Breast epithelium (tissue), 3 donors: ENCODE data around the gene FBH1.
"Not testable (repeated sequence)": the region's sequence is repeated elsewhere in the genome, so short reads cannot be mapped to it uniquely, and the experiment has no call there.

Experiments
- CTCF ChIP-seq, 3 donors: fragments of 450-650 bp; IDR thresholded peaks; one replicate each; pipeline ENCODE4 v1.5.1; 2016 to 2017; ENCODE audit warnings: antibody characterized with exemption in 3 of 3, mild to moderate bottlenecking in 3 of 3, moderate library complexity in 3 of 3
- POLR2A ChIP-seq: fragments of 450-650 bp; IDR thresholded peaks from one replicate; pipeline ENCODE4 v1.6.1; 2016; ENCODE audit warnings: antibody characterized with exemption, mild to moderate bottlenecking, moderate library complexity
- POLR2AphosphoS5 ChIP-seq, 3 donors: sonication (generic); formaldehyde crosslinking; IDR thresholded peaks; one replicate each; pipeline ENCODE4 v1.6.1; 2017; ENCODE audit warnings: antibody characterized with exemption in 3 of 3

GRCh38 chr10:5946419-5946775 is 56.4 kb downstream of the FBH1 start:
- not testable (repeated sequence) for TF ChIP-seq CTCF (IDR thresholded peaks at IDR 0.05); POLR2AphosphoS5 (IDR thresholded peaks at IDR 0.05); POLR2A
